Lower lobe of right lung (tissue), 2 donors: Measurements from ENCODE around the gene BEST1. TPM values are rescaled to one million over a fixed set of nuclear protein-coding genes. Genes with fewer than 3 reads are reported as not detected.

Experiments used
- ATAC-seq, 2 donors: fragments of 200-7000 bp; cut with Tn5 transposase; one replicate each; pipeline ENCODE4 v1.9.1; 2020 to 2022; ENCODE audit warnings: mild to moderate bottlenecking in 2 of 2, moderate library complexity in 2 of 2
- DNase-seq: peaks from one replicate; pipeline ENCODE4 v3.0.0-alpha.2; 2020
- H3K27ac ChIP-seq: fragments of 200-600 bp; one replicate; pipeline ENCODE4 v1.8.0; 2022
- H3K27me3 ChIP-seq: fragments of 200-600 bp; one replicate; pipeline ENCODE4 v1.8.0; 2022; ENCODE audit warnings: low read depth
- H3K36me3 ChIP-seq: fragments of 200-600 bp; one replicate; pipeline ENCODE4 v1.8.0; 2022; ENCODE audit warnings: mild to moderate bottlenecking
- H3K4me1 ChIP-seq: fragments of 200-600 bp; one replicate; pipeline ENCODE4 v1.8.0; 2022
- H3K4me3 ChIP-seq: fragments of 200-600 bp; one replicate; pipeline ENCODE4 v1.8.0; 2022; ENCODE audit warnings: mild to moderate bottlenecking
- H3K9me3 ChIP-seq: fragments of 200-600 bp; one replicate; pipeline ENCODE4 v1.8.0; 2022
- CTCF ChIP-seq: fragments of 200-600 bp; IDR thresholded peaks from one replicate; pipeline ENCODE4 v1.8.0; 2022; ENCODE audit warnings: antibody characterized with exemption, mild to moderate bottlenecking
- intact Hi-C: fragments of 100-400 bp; cut with DNase I; formaldehyde crosslinking; loops from one replicate; pipeline ENCODE4 v1.11.0; 2022
- total RNA-seq: library from RNA; stranded (reverse); fragmentation: NEBNext Ultra II Directional; extraction: Animal tissue kit (Norgen Biotek cat#: 25700); gene quantifications from one replicate; pipeline ENCODE4 v1.2.1, GENCODE V29; 2021
- donor health status: DM: no; HTN: yes; CAD: no; lungs with severe emphysema.

The BEST1 gene
- total RNA-seq, 1 donor from 2014 or later = 14.1 TPM

- no peak for ATAC-seq
- Histone ChIP-seq H3K9me3 (no peaks in the 10 kb centered on the region), H3K27ac (no peak overlapping the region), H3K27me3 (no peaks in the 10 kb centered on the region), H3K36me3 (no peaks in the 10 kb centered on the region), H3K4me3 (no peak overlapping the region), H3K4me1 (peaks cover 21% of the 10 kb centered on the region)
- DNase-seq = no peak
- intact Hi-C loops = no loop called here
- no peak for TF ChIP-seq CTCF
These were observed 24.4 kb upstream of the BEST1 start for GRCh38 chr11:61925736-61926135.

GRCh38 chr11:61926235-61926634 lies 23.9 kb upstream of the BEST1 start:
- Histone ChIP-seq H3K36me3 (no peaks in the 10 kb centered on the region), H3K27me3 (no peaks in the 10 kb centered on the region), H3K27ac (no peak overlapping the region), H3K4me1 (peaks cover 21% of the 10 kb centered on the region), H3K4me3 (no peak overlapping the region), H3K9me3 (no peaks in the 10 kb centered on the region)
- DNase-seq (no peak), ATAC-seq (no peak)
- intact Hi-C loops = no loop called here
- TF ChIP-seq CTCF = no peak

- Histone ChIP-seq H3K4me3 (no peak overlapping the region), H3K27me3 (no peaks in the 10 kb centered on the region), H3K36me3 (no peaks in the 10 kb centered on the region), H3K27ac (no peak overlapping the region), H3K4me1 (peaks cover 19% of the 10 kb centered on the region), H3K9me3 (no peaks in the 10 kb centered on the region)
- intact Hi-C loops = no loop called here
- no peak for TF ChIP-seq CTCF
- DNase-seq = no peak
- ATAC-seq = no peak
These were observed 22.6 kb upstream of the BEST1 start for GRCh38 chr11:61927501-61927900.

GRCh38 chr11:61928606-61929005 lies 21.5 kb upstream of the BEST1 start:
- no peaks in the 10 kb centered on the region for H3K9me3 ChIP-seq
- intact Hi-C loops = no loop called here
- H3K27me3 ChIP-seq = no peaks in the 10 kb centered on the region
- H3K4me3 ChIP-seq = no peak overlapping the region
- ATAC-seq = no peak
- no peak for DNase-seq
- H3K36me3 ChIP-seq = no peaks in the 10 kb centered on the region
- H3K4me1 ChIP-seq = peaks cover 8% of the 10 kb centered on the region
- H3K27ac ChIP-seq = no peak overlapping the region
- TF ChIP-seq CTCF = no peak

GRCh38 chr11:61930933-61931332 lies 19.2 kb upstream of the BEST1 start:
- Histone ChIP-seq H3K4me3 (no peak overlapping the region), H3K36me3 (no peaks in the 10 kb centered on the region), H3K27ac (no peak overlapping the region), H3K27me3 (no peaks in the 10 kb centered on the region), H3K9me3 (no peaks in the 10 kb centered on the region), H3K4me1 (no peaks in the 10 kb centered on the region)
- no peak for ATAC-seq
- no peak for DNase-seq
- TF ChIP-seq CTCF = no peak
- intact Hi-C loops = no loop called here

- ATAC-seq = no peak
- intact Hi-C loops = no loop called here
These were observed 14.3 kb upstream of the BEST1 start for GRCh38 chr11:61935861-61936260.

More at GRCh38 chr11:61935861-61936260, 14.3 kb upstream of the BEST1 start:
- H3K36me3 ChIP-seq = no peaks in the 10 kb centered on the region
- H3K27ac ChIP-seq = no peak overlapping the region
- no peaks in the 10 kb centered on the region for H3K9me3 ChIP-seq
- no peak overlapping the region for H3K4me3 ChIP-seq
- TF ChIP-seq CTCF = no peak
- H3K27me3 ChIP-seq = no peaks in the 10 kb centered on the region
- DNase-seq = no peak
- no peaks in the 10 kb centered on the region for H3K4me1 ChIP-seq
